Activated CD8-positive, alpha-beta memory T cell treated with anti-CD3 and anti-CD28 coated beads, Interleukin-2, amount 10 ng/mL, durations not matched to agents 7 days and 5 days (primary cell): Measurements from ENCODE around the gene MTG1. TPM values are rescaled to one million over a fixed set of nuclear protein-coding genes. Genes with fewer than 3 reads are reported as not detected.
"Not testable (repeated sequence)": the region's sequence is repeated elsewhere in the genome, so short reads cannot be mapped to it uniquely, and the experiment has no call there.

Experiments used
- ATAC-seq: fragments of 150-1000 bp; cut with Tn5 transposase; one replicate; pipeline ENCODE4 v1.10.0; 2021; ENCODE audit warnings: moderate library complexity
- CTCF ChIA-PET: fragments of 350-600 bp; sonication (Branson Sonifier 250); formaldehyde crosslinking; loops from one replicate; lab custom pipeline; 2021; ENCODE audit warnings: antibody characterized with exemption; lab: Charles Lee
- DNase-seq: peaks from one replicate; pipeline ENCODE4 v3.0.0-alpha.2; 2020
- H3K27ac Mint-ChIP-seq: one replicate; pipeline ENCODE4 v1.8.0; 2021; ENCODE audit warnings: mild to moderate bottlenecking, mixed read lengths
- H3K27me3 Mint-ChIP-seq: one replicate; pipeline ENCODE4 v1.8.0; 2021; ENCODE audit warnings: mixed read lengths
- H3K36me3 Mint-ChIP-seq: one replicate; pipeline ENCODE4 v1.8.0; 2021; ENCODE audit warnings: mild to moderate bottlenecking, mixed read lengths
- H3K4me1 Mint-ChIP-seq: one replicate; pipeline ENCODE4 v1.8.0; 2021; ENCODE audit warnings: mixed read lengths
- H3K4me3 Mint-ChIP-seq: one replicate; pipeline ENCODE4 v1.8.0; 2021; ENCODE audit warnings: mild to moderate bottlenecking, moderate library complexity, mixed read lengths
- H3K9me3 Mint-ChIP-seq: one replicate; pipeline ENCODE4 v1.8.0; 2022; ENCODE audit warnings: low read depth, mixed read lengths
- total RNA-seq, 2 experiments: library from RNA; stranded (reverse); gene quantifications; one replicate each; pipeline ENCODE4 v1.2.3, GENCODE V29; 2021

MTG1 gene
- total RNA-seq, 2 experiments from 2014 or later = 56.0 to 64.9 TPM

DNA sequence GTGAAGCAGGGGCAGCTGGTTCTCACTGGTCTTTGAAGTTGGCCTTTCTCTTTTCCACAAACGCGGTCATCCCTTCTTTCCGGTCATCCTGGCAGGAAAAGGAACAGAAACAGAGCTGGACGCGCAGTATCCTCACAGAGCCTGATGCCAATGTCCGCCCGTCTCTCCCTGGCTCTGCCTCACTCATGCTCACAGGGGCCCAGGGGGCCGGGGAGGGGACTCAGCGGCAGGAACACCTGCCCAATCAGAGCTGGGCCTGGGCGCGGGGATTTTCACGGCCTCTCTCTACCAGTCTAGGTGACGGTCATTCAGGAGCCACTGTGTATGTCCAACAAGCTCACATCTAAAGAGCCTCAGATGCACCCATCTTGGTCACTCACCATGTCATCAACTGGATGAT, 31.1 kb upstream of the MTG1 start:
- Mint-ChIP-seq H3K27me3 (no peaks in the 10 kb centered on the region), H3K9me3 (no peaks in the 10 kb centered on the region), H3K36me3 (peaks cover 2% of the 10 kb centered on the region), H3K4me1 (peaks cover 10% of the 10 kb centered on the region), H3K27ac (no peak overlapping the region), H3K4me3 (no peak overlapping the region)
- no peak for ATAC-seq
- DNase-seq = no peak
- CTCF ChIA-PET = interaction anchor here (1.8 kb wide), 1 partner anchor 75 kb away, joined by 5 read pairs; no protein-coding TSS in a partner anchor

DNA sequence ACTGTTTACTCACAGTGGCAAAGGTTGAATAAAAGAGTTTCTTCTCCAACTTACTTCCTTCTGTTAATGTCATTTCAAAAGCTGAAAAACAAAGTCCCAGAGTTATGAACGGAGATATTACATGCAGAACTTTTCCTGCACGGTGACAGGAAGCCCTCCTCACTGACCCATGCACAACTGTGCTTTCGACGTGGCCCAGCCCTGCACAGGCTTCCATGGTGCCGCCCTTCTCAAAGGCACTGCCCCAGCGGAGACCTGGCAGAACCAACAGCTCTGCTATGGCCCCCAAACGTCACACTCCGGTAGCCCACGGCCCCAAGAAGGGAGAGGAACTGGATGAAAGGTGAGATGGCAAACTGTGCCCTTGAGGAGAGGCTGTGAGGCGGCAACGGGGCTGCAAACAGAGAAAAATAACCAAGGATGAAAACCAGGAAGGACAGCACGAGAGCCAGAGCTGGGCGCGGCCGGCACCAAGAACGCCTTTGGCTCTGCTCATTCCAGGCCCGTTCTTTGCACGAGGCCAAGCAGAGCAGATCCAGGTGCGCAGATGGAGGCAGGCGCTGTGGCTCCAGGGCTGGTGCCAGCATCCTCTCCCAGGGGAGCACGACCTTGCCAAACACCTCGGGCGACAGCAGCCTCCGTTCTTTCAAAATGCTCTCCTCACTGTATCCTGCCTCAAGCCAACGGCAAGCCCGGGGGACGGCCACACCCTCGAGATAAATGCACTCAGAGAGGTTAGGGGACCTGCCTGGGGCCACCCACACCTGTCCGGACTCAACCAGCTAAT, 29.1 kb upstream of the MTG1 start:
- Mint-ChIP-seq H3K27ac (no peak overlapping the region), H3K9me3 (no peaks in the 10 kb centered on the region), H3K27me3 (no peaks in the 10 kb centered on the region), H3K36me3 (peaks cover 2% of the 10 kb centered on the region), H3K4me1 (peaks cover 10% of the 10 kb centered on the region), H3K4me3 (no peak overlapping the region)
- CTCF ChIA-PET = interaction anchor here (1.8 to 2.0 kb wide), 2 partner anchors 35 to 73 kb away, joined by 5 to 6 read pairs; no protein-coding TSS in a partner anchor
- ATAC-seq (no peak), DNase-seq (no peak)

DNA sequence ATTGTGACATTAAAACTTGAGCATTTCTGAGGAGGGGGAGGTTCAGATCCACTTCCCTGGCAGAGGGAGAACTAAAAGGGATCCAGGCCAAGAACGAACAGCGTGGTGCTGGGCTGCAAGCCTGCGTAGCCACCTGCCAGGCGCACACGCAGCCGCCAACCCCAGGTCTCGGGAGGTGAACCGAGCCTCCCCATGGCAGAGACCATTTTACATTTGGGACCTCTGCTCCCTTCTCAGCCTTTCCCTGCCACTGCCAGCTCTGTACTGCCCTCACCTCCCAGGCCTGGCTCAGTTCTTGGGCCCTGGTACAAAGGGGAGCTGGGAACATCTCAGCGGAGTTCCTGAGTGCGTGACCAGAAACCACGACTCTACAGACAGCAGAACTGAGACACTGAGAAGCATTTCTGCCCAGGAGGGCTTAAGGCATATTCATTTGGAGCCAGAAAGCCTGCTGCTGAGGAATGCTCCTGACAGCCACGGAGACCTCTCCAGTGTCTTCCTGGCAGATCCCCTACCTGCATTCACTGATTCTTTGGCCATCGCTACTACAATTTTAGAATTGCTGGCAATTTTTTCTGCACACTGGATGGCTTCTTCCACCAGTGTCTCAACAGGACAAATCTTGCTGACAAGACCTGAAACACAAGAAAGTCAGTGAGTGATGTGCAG, 28.4 kb upstream of the MTG1 start:
- CTCF ChIA-PET = no interaction called here
- H3K36me3 Mint-ChIP-seq = peaks cover 2% of the 10 kb centered on the region
- H3K27ac Mint-ChIP-seq = no peak overlapping the region
- peaks cover 10% of the 10 kb centered on the region for H3K4me1 Mint-ChIP-seq
- H3K4me3 Mint-ChIP-seq = no peak overlapping the region
- ATAC-seq = no peak
- DNase-seq = no peak
- H3K27me3 Mint-ChIP-seq = no peaks in the 10 kb centered on the region
- no peaks in the 10 kb centered on the region for H3K9me3 Mint-ChIP-seq

DNA sequence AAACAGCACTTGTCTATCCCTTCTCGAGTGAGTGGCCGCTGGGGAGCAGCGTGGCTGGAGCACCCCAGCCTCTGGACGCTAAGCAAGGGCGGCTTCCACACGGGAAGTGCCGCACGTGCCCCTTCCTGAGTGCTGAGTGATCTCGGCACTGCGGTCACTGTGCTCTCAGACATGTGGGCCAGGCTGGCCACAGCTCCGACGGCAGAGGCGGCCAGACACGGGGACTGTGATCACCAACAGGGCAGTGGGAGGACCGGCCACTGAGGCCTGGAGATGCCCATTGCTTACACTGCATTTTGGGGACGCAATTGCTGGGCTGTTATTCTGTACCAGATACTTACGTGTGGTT, 27.9 kb upstream of the MTG1 start:
- Mint-ChIP-seq H3K4me3 (no peak overlapping the region), H3K36me3 (peaks cover 2% of the 10 kb centered on the region), H3K4me1 (peaks cover 10% of the 10 kb centered on the region), H3K9me3 (no peaks in the 10 kb centered on the region), H3K27ac (no peak overlapping the region), H3K27me3 (no peaks in the 10 kb centered on the region)
- no peak for DNase-seq
- CTCF ChIA-PET = no interaction called here
- no peak for ATAC-seq

DNA sequence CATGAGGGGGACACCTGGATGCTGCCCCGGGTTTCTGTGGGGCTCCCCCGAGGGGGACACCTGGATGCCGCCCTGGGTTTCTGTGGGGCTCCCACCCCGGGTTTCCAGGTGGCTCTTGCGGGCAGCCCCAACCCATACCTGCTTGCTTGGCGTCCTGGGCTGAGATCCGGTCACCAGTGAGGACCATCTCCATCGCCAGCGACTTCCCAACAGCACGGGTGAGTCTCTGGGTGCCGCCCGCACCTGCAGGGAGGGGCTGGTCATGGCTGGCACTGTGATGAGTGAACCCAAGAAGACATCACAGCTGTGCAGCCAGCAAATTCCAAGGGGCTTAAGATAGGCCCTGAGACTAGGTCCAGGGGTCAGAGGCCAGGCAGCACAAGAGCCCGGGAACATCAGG, 27.2 kb upstream of the MTG1 start:
- peaks cover 7% of the 10 kb centered on the region for H3K4me1 Mint-ChIP-seq

GRCh38 chr10:133367461-133367860, 26.5 kb upstream of the MTG1 start:
- CTCF ChIA-PET, H3K9me3 Mint-ChIP-seq, H3K27ac Mint-ChIP-seq, ATAC-seq, DNase-seq, H3K36me3 Mint-ChIP-seq, H3K27me3 Mint-ChIP-seq, H3K4me1 Mint-ChIP-seq, H3K4me3 Mint-ChIP-seq: not testable (repeated sequence)

More for the DNA sequence above, 27.2 kb upstream of the MTG1 start:
- ATAC-seq (no peak), DNase-seq (no peak)
- Mint-ChIP-seq H3K36me3 (peaks cover 2% of the 10 kb centered on the region), H3K4me3 (no peak overlapping the region), H3K9me3 (no peaks in the 10 kb centered on the region), H3K27ac (no peak overlapping the region), H3K27me3 (no peaks in the 10 kb centered on the region)
- CTCF ChIA-PET = no interaction called here

- no peak for ATAC-seq
- Mint-ChIP-seq H3K27me3 (no peaks in the 10 kb centered on the region), H3K4me3 (no peak overlapping the region), H3K9me3 (no peaks in the 10 kb centered on the region), H3K36me3 (no peaks in the 10 kb centered on the region), H3K27ac (no peak overlapping the region), H3K4me1 (peaks cover 5% of the 10 kb centered on the region)
- CTCF ChIA-PET = interaction anchor here (0.9 kb wide), 1 partner anchor 39 kb away, joined by 3 read pairs; no protein-coding TSS in a partner anchor
- no peak for DNase-seq
These were observed 25.8 kb upstream of the MTG1 start for GRCh38 chr10:133368153-133368552.

DNA sequence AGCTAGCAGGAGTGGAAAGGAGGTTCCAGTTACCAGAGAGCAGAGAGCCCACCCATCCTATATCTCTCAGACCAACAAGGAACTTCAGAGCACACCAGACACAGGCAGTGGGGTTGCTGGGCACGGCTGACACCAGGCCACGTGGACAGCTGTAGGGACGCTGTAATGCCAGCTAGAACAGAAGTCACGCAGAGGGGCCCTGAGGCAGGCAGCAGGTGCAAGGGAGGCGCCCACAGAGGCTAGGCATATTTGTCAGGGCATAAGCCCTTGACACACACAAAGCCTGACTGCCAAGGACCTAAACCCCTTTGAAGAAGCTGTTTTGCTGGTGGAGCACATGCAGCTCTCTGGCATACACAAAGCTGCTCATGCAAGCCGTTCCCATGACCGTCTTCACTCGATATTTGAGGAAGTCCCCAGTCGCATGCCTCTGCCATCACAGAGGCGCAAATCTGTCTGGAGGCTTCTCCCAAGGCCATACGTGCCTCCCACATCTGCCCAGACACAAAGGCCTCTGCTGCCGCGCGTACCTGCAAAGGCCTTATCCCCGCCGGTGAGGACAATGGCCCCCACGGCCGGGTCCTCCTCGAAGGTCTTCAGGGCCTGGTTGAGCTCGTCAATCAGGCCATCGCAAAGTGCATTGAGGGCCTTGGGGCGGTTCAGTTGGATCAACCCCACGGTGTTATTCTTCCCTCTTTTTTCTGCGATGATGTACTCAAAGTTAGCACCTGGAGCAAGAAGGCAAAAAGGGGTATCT, 23.7 kb upstream of the MTG1 start:
- no peak for ATAC-seq
- no peak overlapping the region for H3K4me3 Mint-ChIP-seq
- DNase-seq = no peak
- CTCF ChIA-PET = interaction anchor here (1.1 to 1.7 kb wide), 2 partner anchors 9 to 41 kb away, joined by 4 to 6 read pairs; no protein-coding TSS in a partner anchor
- no peak overlapping the region for H3K27ac Mint-ChIP-seq
- peaks cover 12% of the 10 kb centered on the region for H3K4me1 Mint-ChIP-seq
- H3K36me3 Mint-ChIP-seq = no peaks in the 10 kb centered on the region
- H3K27me3 Mint-ChIP-seq = peaks cover 7% of the 10 kb centered on the region
- H3K9me3 Mint-ChIP-seq = no peaks in the 10 kb centered on the region

- Mint-ChIP-seq H3K9me3 (no peaks in the 10 kb centered on the region), H3K4me3 (no peak overlapping the region), H3K27me3 (peaks cover 17% of the 10 kb centered on the region), H3K36me3 (no peaks in the 10 kb centered on the region), H3K27ac (no peak overlapping the region), H3K4me1 (peaks cover 12% of the 10 kb centered on the region)
- no peak for DNase-seq
- no peak for ATAC-seq
- CTCF ChIA-PET = interaction anchor here (1.3 kb wide), 1 partner anchor 43 kb away, joined by 5 read pairs; no protein-coding TSS in a partner anchor
These were observed 21.4 kb upstream of the MTG1 start for GRCh38 chr10:133372507-133372906.

GRCh38 chr10:133373174-133374090, 20.5 kb upstream of the MTG1 start, which contains the start of gene ECHS1:
TSS of gene ECHS1 (minus strand) at chr10:133373354. CDS start at chr10:133373333, 21 bp downstream.
- H3K4me1 Mint-ChIP-seq = peaks cover 15% of the 10 kb centered on the region
- peaks cover 17% of the 10 kb centered on the region for H3K27me3 Mint-ChIP-seq
- H3K9me3 Mint-ChIP-seq = no peaks in the 10 kb centered on the region

GRCh38 chr10:133375357-133376115, 18.4 kb upstream of the MTG1 start:
- Mint-ChIP-seq H3K27me3 (peaks cover 17% of the 10 kb centered on the region), H3K4me3 (no peak overlapping the region), H3K27ac (no peak overlapping the region), H3K4me1 (peaks cover 15% of the 10 kb centered on the region), H3K9me3 (no peaks in the 10 kb centered on the region), H3K36me3 (no peaks in the 10 kb centered on the region)
- CTCF ChIA-PET = no interaction called here
- DNase-seq (no peak), ATAC-seq (no peak)

More at GRCh38 chr10:133373174-133374090, 20.5 kb upstream of the MTG1 start, which contains the start of gene ECHS1:
- CTCF ChIA-PET = interaction anchor here (1.0 to 1.3 kb wide), 2 partner anchors 44 to 65 kb away, joined by 3 to 5 read pairs; no protein-coding TSS in a partner anchor
- peak within 1 kb of the TSS; percentile 43 for H3K27ac Mint-ChIP-seq
- DNase-seq = peak; percentile 96
- no peaks in the 10 kb centered on the region for H3K36me3 Mint-ChIP-seq
- peak; percentile 99 for ATAC-seq
- peak within 1 kb of the TSS; percentile 77 for H3K4me3 Mint-ChIP-seq

GRCh38 chr10:133376183-133376582, 17.8 kb upstream of the MTG1 start:
- H3K9me3 Mint-ChIP-seq, H3K36me3 Mint-ChIP-seq, H3K4me3 Mint-ChIP-seq, ATAC-seq, H3K27ac Mint-ChIP-seq, DNase-seq: not testable (repeated sequence)
- peaks cover 15% of the 10 kb centered on the region for H3K4me1 Mint-ChIP-seq
- CTCF ChIA-PET = interaction anchor here (1.2 kb wide), 1 partner anchor 46 kb away, joined by 3 read pairs; no protein-coding TSS in a partner anchor
- H3K27me3 Mint-ChIP-seq = peaks cover 17% of the 10 kb centered on the region
